ENCODE data around the gene RNASEL.
"Not testable (repeated sequence)": the region's sequence is repeated elsewhere in the genome, so short reads cannot be mapped to it uniquely, and the experiment has no call there.

Gene RNASEL

GRCh38 chr1:182563095-182563494 is 26.0 kb downstream of the RNASEL start:
- DNase-seq (ENCODE audit: low spot score): no peak

- DNase-seq (ENCODE audit: low spot score): no peak
These were observed 27.6 kb downstream of the RNASEL start for GRCh38 chr1:182561456-182561855.

- no peak for DNase-seq (ENCODE audit: low spot score)
These were observed 28.6 kb downstream of the RNASEL start for GRCh38 chr1:182560392-182560984.

GRCh38 chr1:182556279-182556678 is 32.8 kb downstream of the RNASEL start:
- no peak for DNase-seq (ENCODE audit: low spot score)

GRCh38 chr1:182555493-182555892 is 33.6 kb downstream of the RNASEL start:
- no peak for DNase-seq (ENCODE audit: low spot score)

- DNase-seq (ENCODE audit: low spot score): no peak
These were observed 36.5 kb downstream of the RNASEL start for GRCh38 chr1:182552527-182552926.

GRCh38 chr1:182549811-182550210 is 39.2 kb downstream of the RNASEL start:
- no peak for DNase-seq (ENCODE audit: low spot score)

- DNase-seq (ENCODE audit: low spot score): no peak
These were observed 39.7 kb downstream of the RNASEL start for GRCh38 chr1:182549346-182549745.

GRCh38 chr1:182533896-182534295 is 55.2 kb downstream of the RNASEL start:
- DNase-seq (ENCODE audit: low spot score): no peak

- DNase-seq (ENCODE audit: low spot score): not testable (repeated sequence)
These were observed 60.9 kb downstream of the RNASEL start for GRCh38 chr1:182528206-182528605.

- DNase-seq (ENCODE audit: low spot score): no peak
These were observed 61.4 kb downstream of the RNASEL start for GRCh38 chr1:182527680-182528079.

- no peak for DNase-seq (ENCODE audit: low spot score)
These were observed 63.7 kb downstream of the RNASEL start for GRCh38 chr1:182525342-182525741.
